GM12865 (cell line): ENCODE data around the gene A3GALT2.

ENCODE experiments used
- DNase-seq: peaks from one replicate; pipeline ENCODE4 v3.0.0; 2010; ENCODE audit warnings: low read depth
- H3K4me3 ChIP-seq: 2 replicates; pipeline ENCODE4 v1.5.1; 2011; ENCODE audit warnings: mild to moderate bottlenecking, low read depth, low read length, control low read depth
- CTCF ChIP-seq: IDR thresholded peaks from 2 replicates; pipeline ENCODE4 v1.5.1; 2011; ENCODE audit warnings: low read length, control low read depth, low read depth, inconsistent platforms; ENCODE audit not compliant: insufficient read depth; ENCODE audit errors: missing control alignments

Gene A3GALT2

GRCh38 chr1:33324677-33325575, 4.0 kb upstream of the A3GALT2 start:
- no peak for TF ChIP-seq CTCF
- no peak for DNase-seq

DNA sequence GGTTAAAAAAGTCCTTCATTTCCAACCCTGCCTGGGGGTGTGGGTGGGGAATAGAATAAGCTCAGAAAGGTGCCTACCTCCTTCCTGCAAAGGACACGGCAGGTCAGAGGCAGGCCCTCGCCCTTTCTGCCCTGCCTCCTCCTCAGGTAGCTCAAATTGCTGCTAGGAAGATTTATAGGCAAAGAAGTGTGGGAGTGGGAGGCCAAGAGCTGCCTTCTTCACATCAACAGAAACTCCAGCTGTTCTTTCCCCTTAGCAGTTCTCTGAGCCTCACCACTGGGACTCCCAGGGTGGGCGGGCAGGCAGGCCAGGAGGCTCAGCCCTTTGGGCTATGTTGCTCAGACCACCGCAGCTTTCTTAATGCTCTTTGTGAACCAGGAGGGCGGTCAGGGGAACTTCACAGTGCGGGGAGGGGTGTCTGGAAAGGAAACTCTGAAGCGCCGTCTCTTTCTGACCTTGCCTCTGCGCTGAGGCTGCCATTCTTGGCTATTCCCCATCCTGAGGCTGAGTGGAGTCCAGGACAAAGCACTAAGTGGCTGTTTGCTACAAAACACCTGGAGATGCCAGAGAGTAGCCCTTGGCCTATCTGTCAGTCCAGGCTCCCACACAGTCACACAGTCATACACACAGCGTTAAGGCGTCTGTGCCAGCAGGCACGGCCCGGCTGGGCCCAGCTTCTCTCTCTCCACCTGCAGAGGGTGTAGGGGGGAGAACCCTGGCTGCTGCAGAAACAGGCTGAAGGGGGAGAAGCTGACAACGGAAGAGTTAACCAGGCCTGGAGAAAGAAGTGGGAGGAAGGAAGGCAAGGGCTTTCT, 3.0 kb upstream of the A3GALT2 start:
- H3K4me3 ChIP-seq: no peak overlapping the region
- no peak for DNase-seq
- no peak for TF ChIP-seq CTCF

More at GRCh38 chr1:33324677-33325575, 4.0 kb upstream of the A3GALT2 start:
- no peak overlapping the region for H3K4me3 ChIP-seq

- TF ChIP-seq CTCF: no peak
- no peak overlapping the region for H3K4me3 ChIP-seq
- DNase-seq: no peak
Measured at GRCh38 chr1:33322870-33323585, 2.1 kb upstream of the A3GALT2 start.

- H3K4me3 ChIP-seq: no peak overlapping the region
- DNase-seq: no peak
- TF ChIP-seq CTCF: no peak
Measured at GRCh38 chr1:33322109-33322508, 1.2 kb upstream of the A3GALT2 start.

DNA sequence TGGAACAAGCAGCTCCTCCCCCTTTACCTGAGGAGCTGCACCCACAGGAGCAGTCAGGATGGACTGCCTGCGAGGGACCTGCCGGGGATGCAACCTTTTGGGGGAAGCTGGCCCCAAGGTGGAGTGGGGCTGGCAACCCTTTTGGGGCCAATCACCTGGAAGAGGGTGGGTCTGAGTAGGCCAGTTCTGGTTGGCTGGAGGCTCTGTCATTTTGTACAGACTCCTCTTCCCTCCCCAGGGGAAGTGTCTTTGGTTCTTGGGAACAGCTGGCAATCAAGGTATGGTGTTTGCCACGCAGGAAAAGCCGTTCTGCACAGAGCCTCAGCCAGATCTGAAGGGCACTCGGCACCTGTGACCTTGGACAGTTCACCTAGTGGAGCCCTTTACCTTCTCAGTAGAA, 280 bp upstream of the A3GALT2 start:
- no peak for DNase-seq
- TF ChIP-seq CTCF: no peak
- no peak overlapping the region for H3K4me3 ChIP-seq

DNA sequence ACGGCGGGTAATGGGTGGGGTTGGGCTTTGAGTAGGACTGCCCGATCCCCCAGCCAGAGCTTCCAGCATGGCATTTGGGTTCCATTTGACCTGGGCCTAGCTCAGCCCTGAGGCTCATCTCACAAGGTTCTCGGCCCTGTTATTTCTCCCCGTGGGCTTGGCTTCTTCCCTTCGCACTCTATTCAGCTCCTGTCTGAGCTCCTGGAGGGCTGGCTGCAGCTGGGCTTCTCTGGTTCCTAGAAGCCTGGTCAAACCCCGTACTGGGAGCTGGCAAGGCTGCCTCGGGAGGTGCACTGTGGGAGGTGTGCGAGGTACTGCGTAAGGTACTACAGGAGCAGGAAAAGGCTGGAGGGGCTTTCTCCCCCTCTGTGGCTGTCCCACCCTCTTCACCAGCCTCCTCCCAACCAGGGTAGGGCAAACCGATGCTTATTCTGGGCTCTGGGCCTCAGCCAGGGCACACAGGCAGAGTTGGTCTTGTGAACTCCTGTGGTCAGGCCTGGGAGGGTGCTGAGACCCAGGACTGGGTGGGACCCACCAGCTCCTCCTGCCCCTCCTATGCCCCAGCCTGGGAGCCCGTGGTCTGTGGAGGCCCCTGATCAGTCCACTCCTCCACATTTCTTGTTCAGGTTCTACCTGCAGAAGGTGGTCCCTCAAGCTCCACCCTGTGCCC, 814 bp downstream of the A3GALT2 start:
- no peak for DNase-seq
- H3K4me3 ChIP-seq: no peak overlapping the region
- TF ChIP-seq CTCF: no peak
